HG03196 (cell line): ENCODE measurements around the gene EYA2.
"Not testable (repeated sequence)": the region's sequence is repeated elsewhere in the genome, so short reads cannot be mapped to it uniquely, and the experiment has no call there.

Experiments used
- ATAC-seq: cut with Tn5 transposase; IDR thresholded peaks from one replicate; pipeline ENCODE4 v1.9.1; 2021; ENCODE audit not compliant: unreplicated experiment

EYA2 gene

DNA sequence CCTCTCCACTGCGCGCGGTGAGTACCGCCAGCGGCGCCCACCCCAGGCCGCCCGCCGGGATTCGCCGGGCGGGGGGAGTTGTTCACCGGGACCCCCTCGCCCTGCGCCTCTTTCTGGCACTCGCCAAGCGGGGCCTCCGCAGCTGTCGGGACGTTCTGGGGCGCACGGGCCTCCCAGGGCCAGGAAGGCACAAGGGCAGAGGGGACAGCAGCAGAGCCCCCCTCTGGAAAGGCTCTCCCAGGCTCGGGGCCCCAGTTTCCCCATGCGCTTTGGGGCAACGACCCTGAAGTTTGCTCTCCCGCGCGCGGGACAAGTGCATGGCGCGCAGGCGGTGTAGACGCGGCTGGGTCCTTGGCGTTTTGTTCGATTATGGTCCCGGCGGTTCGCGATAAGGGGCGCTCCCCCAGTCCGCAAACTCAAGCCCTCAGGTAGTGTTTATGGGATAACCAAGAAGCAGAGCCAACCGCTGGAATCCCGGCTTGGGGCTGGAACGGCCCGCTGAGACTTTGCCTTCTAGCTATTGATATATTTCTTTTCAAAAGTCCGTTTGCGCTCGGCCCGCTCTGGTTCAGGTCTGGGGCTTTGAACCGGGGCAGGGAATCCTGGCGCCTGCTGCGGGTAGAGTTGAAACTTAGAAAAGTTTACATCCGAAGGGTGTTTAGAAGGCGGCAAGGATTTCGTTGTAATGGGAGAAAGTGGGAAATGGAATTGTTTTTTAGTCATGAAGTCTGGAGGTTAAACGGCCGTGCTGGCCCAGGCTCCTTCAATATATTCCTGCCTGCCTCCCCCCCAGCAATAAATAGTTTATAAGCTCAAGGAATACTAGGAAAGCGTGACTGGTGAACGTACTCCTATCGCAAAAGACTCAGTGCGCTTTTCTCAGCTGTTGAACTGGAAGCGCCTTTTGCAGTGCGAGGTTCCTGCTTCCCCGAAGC is 595 bp downstream of the EYA2 start:
- no peak for ATAC-seq

- ATAC-seq = no peak
Observed at GRCh38 chr20:46895906-46896242, 1.2 kb downstream of the EYA2 start.

DNA sequence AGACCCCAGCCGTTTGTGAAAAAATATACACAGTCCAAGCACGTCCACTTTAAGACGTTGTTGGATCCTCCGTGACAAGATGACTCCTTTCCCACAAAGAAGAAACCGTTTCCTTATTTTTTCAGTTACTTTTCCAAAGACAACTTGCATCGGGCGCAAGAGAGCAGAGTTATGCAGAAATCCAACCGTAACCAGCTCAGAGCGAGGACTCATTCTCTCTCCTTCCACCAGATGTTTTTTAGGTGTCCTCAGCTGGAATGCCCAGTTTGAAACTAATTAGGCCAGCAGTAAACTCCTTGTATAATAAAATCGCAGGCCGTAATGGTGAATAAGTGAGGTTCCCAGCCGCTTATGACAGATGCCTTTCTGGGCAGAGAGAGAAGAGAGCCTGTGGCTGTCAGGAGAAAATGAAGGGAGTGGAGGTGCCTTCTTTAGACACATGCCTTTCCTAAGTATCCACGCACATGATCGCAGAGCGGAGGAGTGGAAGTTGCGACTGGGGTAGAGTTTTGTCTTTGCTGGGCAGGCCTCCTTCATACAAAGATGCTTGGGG is 2.8 kb downstream of the EYA2 start:
- ATAC-seq = no peak

DNA sequence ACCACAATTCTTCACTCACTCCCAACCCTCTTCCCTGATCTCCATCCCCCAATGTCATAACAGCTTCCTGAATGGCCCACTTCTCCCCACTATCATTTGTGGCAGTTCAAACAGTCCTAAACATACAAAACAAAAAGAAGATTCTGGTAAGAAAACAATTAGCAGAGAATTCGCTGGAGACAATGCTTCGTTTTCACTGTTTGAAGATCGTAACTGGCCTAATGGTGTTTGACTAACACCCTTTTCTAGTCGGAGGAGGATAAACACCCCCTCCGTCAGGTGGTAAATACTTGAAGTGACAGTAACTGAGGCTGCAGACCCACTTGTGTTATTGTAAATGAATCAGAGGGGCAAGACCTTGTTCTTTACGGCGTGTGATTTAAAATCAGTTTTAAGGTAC is 3.8 kb downstream of the EYA2 start:
- ATAC-seq = no peak

DNA sequence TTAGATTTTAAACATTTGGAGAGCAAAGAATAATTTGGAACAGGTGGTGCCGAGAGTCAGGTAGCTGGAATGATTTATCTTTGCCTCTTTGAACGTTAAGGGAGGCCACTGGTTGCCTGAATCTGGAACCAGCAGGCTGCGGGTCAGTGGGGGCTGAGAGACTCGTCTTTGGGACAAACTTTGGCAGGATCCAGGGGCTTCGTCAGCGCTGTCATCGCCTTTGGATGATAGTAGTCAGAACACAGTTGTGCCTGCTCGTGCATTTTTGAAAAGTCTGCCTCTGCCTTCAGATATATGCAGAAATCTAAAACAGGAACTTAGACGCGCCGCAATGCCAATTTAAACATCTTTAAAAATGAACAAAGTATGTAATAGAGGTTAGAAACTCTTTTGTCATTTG is 5.0 kb downstream of the EYA2 start:
- no peak for ATAC-seq

DNA sequence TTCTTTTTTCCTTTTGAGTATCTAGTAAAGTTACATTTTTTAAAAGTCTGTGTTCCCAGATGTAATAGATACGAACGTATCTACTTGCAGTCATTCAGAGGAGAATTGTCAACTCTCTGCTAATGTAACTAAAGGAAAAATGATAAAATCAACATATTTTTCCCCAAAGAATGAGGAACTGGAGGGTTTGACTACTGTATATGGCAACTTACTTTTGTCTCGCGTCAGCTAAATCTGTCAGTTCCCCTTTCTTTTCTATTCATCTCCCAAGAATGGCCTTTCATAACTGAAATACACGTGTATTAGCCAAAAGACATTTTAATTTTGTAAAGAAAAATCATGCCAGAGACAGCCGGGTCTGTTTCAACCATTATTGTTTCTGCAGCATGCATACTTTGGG is 5.4 kb downstream of the EYA2 start:
- no peak for ATAC-seq

GRCh38 chr20:46900826-46901225 is 6.2 kb downstream of the EYA2 start:
- ATAC-seq = no peak

GRCh38 chr20:46901638-46902037 is 7.0 kb downstream of the EYA2 start:
- no peak for ATAC-seq

GRCh38 chr20:46903256-46903655 is 8.6 kb downstream of the EYA2 start:
- ATAC-seq = no peak

DNA sequence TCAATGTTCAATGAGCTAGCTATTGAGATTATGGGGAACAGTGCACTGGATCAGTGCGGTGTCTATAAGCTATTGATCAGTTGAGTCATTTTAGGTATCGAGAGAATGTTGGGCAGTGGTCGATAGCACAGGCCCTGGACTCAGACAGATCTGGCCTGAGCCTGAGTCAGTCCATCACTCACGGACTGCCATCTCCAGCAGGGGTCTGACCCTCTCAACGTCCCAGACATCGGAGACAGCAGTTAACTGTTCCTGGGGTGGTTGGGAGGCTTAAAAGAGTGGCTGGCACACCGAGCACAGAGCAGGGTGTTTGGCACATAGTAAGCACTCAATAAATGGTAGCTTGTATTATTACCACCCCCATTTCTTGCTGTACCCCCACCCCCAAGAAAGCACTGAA is 9.3 kb downstream of the EYA2 start:
- ATAC-seq = no peak

- ATAC-seq = no peak
Observed at GRCh38 chr20:46905364-46906125, 10.9 kb downstream of the EYA2 start.

DNA sequence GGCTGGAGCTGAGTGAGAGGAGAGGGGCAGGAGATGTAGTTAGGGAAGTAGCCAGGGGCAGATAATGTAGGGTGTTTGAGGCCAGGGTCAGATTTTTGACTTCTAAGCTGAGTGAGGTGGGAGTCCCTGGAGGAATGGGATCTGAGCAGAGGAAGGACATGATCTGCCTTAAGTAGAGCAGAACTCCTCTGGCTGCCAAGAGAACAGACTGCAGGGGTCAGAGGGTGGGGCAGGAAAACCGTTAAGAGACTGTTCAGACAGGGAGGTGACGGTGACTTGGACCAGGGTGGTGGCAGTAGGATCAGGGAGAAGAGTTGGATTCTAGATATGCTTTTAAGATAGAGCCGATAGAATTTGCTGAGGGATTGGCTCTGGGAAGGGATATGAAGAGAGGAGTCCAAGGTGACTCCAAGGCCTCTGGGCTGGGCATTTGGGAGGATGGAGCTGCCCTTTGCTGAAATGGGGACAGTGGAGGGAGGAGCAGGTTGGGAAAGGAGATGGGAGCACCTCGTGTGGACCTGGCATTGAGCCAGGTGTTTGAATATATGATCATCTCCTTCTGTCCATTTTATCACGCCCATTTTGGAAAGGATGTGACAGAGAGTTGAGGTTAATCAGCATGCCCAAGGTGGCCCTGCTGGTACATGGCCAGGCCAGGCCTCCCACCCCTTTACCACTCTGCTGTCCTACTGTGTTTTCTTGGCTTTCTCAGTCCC is 18.8 kb downstream of the EYA2 start:
- ATAC-seq = no peak

DNA sequence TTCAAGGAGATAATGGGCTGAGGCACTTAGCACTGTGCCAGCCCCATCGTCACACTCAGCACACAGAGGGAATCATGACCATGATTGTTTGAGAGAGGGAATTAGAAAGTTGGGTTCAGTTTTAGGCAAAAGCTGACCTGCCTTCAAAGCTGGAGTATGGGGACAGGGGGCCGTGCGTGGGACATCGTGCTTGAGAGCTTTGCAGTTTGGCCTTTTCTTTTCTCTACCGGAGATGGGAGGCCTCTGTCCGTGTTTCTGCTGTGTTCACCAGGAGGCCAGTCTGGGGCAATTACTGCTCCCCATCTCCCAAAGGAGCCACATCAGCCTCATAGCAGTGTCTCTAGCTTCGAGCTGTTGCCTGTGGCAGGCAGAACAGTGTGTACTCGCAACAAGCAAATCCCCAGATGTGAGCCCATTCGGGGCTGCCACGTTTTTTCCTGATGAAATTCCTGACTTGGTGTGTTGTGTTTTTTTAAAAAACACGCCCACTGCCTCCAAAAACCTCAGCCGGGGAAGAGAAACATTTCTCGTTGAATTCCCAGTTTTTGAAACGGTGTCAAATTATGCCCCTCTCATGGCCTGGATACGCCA is 20.2 kb downstream of the EYA2 start:
- no peak for ATAC-seq

GRCh38 chr20:46915575-46916257 is 21.1 kb downstream of the EYA2 start:
- ATAC-seq = no peak

- no peak for ATAC-seq
Observed at GRCh38 chr20:46916258-46916603, 21.6 kb downstream of the EYA2 start.

DNA sequence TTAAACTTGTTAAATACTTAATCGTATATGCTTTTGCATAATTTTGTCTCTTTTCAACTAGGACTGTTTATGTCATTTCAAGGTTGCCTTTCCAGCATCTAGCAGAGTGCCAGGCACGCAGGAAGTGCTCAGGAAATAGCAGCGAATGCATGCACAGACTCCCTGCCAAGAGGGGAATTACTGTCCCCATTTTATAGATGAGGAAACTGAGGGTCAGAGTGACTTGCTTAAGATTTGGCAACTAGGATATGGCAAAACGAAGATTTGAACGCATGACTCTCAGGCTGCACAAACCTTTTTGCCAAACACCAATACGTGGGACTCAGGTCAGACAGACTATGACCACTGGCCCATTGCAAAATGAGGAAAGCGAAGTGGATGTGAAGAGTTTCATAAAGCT is 22.5 kb downstream of the EYA2 start:
- ATAC-seq = no peak

- ATAC-seq = no peak
Observed at GRCh38 chr20:46920114-46920513, 25.5 kb downstream of the EYA2 start.

- ATAC-seq = not testable (repeated sequence)
Observed at GRCh38 chr20:46922841-46923240, 28.2 kb downstream of the EYA2 start.

DNA sequence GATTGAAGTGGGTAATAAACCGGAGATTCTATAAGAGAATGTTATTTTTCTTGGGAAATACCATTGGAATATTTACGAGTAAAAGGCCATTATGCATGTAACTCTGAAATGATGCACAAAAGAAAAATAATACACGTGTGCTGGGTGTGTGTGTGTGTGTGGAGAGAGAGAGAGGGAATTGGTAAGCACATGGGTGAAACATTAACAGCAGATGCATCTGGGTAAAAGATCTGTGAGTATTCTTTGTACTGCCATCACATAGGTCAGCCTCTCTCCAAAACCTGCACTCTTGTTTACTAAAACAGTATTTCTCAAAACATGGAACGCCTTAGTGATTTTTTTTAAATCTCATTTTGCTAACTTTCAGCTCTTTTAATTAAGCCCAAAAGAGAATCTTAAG is 28.9 kb downstream of the EYA2 start:
- ATAC-seq = no peak

- no peak for ATAC-seq
Observed at GRCh38 chr20:46928580-46929132, 34.0 kb downstream of the EYA2 start.
